Neutrophil (primary cell): ENCODE measurements around the gene FRK.

Experiments
- H3K27ac ChIP-seq: fragments of 200-600 bp; sonication (generic); 2 replicates; pipeline ENCODE4 v1.5.1; 2016; ENCODE audit warnings: mild to moderate bottlenecking, moderate library complexity
- H3K27me3 ChIP-seq: fragments of 200-600 bp; sonication (generic); 2 replicates; pipeline ENCODE4 v1.6.0; 2016; ENCODE audit warnings: mild to moderate bottlenecking
- H3K36me3 ChIP-seq: fragments of 200-600 bp; sonication (generic); 2 replicates; pipeline ENCODE4 v1.5.1; 2017
- H3K4me1 ChIP-seq, 2 experiments: fragments of 200-600 bp in 1 of 2; sonication (generic) in 1 of 2; 1 replicate in 1 of 2; 2 replicates in 1 of 2; pipeline versions ENCODE4 v1.5.1 to v1.6.1; 2013 to 2016; ENCODE audit warnings: low read depth in 1 of 2, low read length in 1 of 2, mild to moderate bottlenecking in 1 of 2, moderate library complexity in 1 of 2; ENCODE audit not compliant: control insufficient read depth in 1 of 2, insufficient read depth in 1 of 2
- H3K4me3 ChIP-seq, 2 experiments: fragments of 200-600 bp in 1 of 2; sonication (generic) in 1 of 2; 1 replicate in 1 of 2; 2 replicates in 1 of 2; pipeline ENCODE4 v1.5.1; 2013 to 2016; ENCODE audit warnings: low read depth in 1 of 2, low read length in 1 of 2, mild to moderate bottlenecking in 1 of 2, moderate library complexity in 1 of 2
- H3K9me3 ChIP-seq: fragments of 200-600 bp; sonication (generic); 2 replicates; pipeline ENCODE4 v1.5.1; 2016
- TF ChIP-seq, protein P1 (sequence below): fragments of 200-600 bp; sonication (generic); IDR thresholded peaks from 2 replicates; pipeline ENCODE4 v1.5.1; 2016; ENCODE audit warnings: antibody characterized with exemption

FRK gene

GRCh38 chr6:116064666-116065065 lies 4.0 kb upstream of the FRK start:
- no peaks in the 10 kb centered on the region for H3K9me3 ChIP-seq
- no peaks in the 10 kb centered on the region for H3K4me1 ChIP-seq
- H3K27me3 ChIP-seq: no peaks in the 10 kb centered on the region
- H3K36me3 ChIP-seq: no peaks in the 10 kb centered on the region
- no peak overlapping the region for H3K4me3 ChIP-seq
- TF ChIP-seq, protein P1, sequence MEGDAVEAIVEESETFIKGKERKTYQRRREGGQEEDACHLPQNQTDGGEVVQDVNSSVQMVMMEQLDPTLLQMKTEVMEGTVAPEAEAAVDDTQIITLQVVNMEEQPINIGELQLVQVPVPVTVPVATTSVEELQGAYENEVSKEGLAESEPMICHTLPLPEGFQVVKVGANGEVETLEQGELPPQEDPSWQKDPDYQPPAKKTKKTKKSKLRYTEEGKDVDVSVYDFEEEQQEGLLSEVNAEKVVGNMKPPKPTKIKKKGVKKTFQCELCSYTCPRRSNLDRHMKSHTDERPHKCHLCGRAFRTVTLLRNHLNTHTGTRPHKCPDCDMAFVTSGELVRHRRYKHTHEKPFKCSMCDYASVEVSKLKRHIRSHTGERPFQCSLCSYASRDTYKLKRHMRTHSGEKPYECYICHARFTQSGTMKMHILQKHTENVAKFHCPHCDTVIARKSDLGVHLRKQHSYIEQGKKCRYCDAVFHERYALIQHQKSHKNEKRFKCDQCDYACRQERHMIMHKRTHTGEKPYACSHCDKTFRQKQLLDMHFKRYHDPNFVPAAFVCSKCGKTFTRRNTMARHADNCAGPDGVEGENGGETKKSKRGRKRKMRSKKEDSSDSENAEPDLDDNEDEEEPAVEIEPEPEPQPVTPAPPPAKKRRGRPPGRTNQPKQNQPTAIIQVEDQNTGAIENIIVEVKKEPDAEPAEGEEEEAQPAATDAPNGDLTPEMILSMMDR: no peak
- H3K27ac ChIP-seq: no peak overlapping the region

- Histone ChIP-seq H3K27ac (no peak overlapping the region), H3K4me3 (no peak overlapping the region), H3K9me3 (no peaks in the 10 kb centered on the region), H3K36me3 (no peaks in the 10 kb centered on the region), H3K27me3 (no peaks in the 10 kb centered on the region), H3K4me1 (no peaks in the 10 kb centered on the region)
- TF ChIP-seq, protein P1: no peak
Observed at GRCh38 chr6:116062496-116062895, 1.8 kb upstream of the FRK start.

DNA sequence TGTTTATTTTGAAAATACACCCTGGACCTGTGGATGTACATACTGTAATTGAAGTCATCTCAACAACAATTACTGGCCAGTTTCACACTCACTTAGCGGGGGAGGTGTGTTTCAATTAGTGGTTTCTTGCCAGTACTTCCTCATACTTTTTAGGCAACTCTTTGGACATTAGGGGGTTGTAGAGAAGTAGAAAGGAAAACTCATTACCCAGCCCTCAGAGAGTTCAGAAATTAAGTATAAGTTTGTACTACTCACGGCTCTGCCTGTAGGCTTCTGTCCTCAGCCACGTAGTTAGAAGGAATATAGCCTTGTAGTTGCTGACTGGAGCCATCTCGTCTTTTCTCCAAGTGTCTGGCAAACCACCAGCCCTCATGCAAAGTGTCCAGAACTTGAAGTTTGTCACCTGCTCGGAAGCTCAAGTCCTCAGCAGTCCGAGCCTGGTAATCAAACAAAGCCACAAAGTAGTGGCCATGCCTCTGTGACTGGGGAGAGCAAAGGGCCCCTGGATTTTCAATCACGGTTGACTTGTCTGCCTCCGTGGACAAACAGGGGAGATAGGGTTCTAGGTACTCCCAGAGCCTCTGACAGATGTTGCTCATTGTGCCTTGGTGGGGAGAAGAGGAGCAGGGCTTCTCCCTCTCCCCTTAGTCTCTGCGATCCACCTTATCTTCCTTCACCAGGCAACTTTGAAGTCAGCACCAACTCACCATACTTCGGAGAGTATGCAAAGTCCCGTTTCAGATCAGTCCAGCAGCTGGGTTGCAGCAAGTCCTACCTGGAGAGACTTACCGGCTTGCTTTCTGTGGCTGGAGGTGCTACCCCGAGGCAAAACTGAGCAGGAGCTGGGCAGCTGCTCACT lies 749 bp downstream of the FRK start:
- no peaks in the 10 kb centered on the region for H3K4me1 ChIP-seq
- H3K36me3 ChIP-seq: no peaks in the 10 kb centered on the region
- H3K27me3 ChIP-seq: no peaks in the 10 kb centered on the region
- TF ChIP-seq, protein P1: no peak
- no peak overlapping the region for H3K4me3 ChIP-seq
- no peak overlapping the region for H3K27ac ChIP-seq
- no peaks in the 10 kb centered on the region for H3K9me3 ChIP-seq

- Histone ChIP-seq H3K27ac (no peak overlapping the region), H3K9me3 (no peaks in the 10 kb centered on the region), H3K27me3 (no peaks in the 10 kb centered on the region), H3K36me3 (no peaks in the 10 kb centered on the region), H3K4me3 (no peak overlapping the region), H3K4me1 (no peaks in the 10 kb centered on the region)
- TF ChIP-seq, protein P1: no peak
Observed at GRCh38 chr6:116057766-116058165, 2.9 kb downstream of the FRK start.

GRCh38 chr6:116055513-116055912 lies 5.2 kb downstream of the FRK start:
- Histone ChIP-seq H3K4me3 (no peak overlapping the region), H3K4me1 (no peaks in the 10 kb centered on the region), H3K36me3 (no peaks in the 10 kb centered on the region), H3K9me3 (no peaks in the 10 kb centered on the region), H3K27ac (no peak overlapping the region), H3K27me3 (no peaks in the 10 kb centered on the region)
- TF ChIP-seq, protein P1: no peak
